Epithelial cell of esophagus (primary cell): Measurements from ENCODE around the gene MAGEB17.

Experiments
- DNase-seq: peaks from one replicate; pipeline ENCODE4 v3.0.0; 2010; ENCODE audit warnings: low read depth
- H3K4me3 ChIP-seq: 2 replicates; pipeline ENCODE4 v1.5.1; 2011; ENCODE audit warnings: mild to moderate bottlenecking, low read length, control low read depth
- TF ChIP-seq, protein P1 (sequence below): IDR thresholded peaks from 2 replicates; pipeline ENCODE4 v1.5.1; 2011; ENCODE audit warnings: low read depth, mild to moderate bottlenecking, low read length, control low read depth, inconsistent platforms; ENCODE audit not compliant: insufficient read depth; ENCODE audit errors: missing control alignments

The MAGEB17 gene

DNA sequence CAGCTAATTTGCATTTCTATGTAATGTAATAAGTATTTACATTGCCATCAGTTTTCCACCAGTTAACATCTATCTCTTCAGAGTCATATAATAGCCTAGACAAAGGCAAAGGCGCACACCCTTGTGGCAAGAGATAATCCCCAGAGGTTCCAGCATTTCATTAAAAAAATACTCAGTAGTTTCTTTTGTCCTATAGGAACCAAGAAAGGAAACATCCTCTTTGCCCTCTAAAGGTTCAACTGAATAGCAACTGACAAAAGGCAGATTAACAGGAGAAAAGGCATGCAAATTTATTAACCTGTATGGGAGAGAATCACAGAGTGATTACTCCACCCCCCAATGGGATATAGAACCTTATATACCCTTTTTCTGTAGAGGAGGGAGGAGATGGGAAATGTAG, 48.4 kb downstream of the MAGEB17 start:
- H3K4me3 ChIP-seq: no peak overlapping the region
- DNase-seq: no peak
- TF ChIP-seq, protein P1, sequence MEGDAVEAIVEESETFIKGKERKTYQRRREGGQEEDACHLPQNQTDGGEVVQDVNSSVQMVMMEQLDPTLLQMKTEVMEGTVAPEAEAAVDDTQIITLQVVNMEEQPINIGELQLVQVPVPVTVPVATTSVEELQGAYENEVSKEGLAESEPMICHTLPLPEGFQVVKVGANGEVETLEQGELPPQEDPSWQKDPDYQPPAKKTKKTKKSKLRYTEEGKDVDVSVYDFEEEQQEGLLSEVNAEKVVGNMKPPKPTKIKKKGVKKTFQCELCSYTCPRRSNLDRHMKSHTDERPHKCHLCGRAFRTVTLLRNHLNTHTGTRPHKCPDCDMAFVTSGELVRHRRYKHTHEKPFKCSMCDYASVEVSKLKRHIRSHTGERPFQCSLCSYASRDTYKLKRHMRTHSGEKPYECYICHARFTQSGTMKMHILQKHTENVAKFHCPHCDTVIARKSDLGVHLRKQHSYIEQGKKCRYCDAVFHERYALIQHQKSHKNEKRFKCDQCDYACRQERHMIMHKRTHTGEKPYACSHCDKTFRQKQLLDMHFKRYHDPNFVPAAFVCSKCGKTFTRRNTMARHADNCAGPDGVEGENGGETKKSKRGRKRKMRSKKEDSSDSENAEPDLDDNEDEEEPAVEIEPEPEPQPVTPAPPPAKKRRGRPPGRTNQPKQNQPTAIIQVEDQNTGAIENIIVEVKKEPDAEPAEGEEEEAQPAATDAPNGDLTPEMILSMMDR: no peak
